GM18498 (cell line): Measurements from ENCODE around the gene ZNRD2.

Experiments
- ATAC-seq: cut with Tn5 transposase; IDR thresholded peaks from one replicate; pipeline ENCODE4 v1.9.1; 2021; ENCODE audit warnings: mild to moderate bottlenecking, moderate library complexity; ENCODE audit not compliant: unreplicated experiment

Gene ZNRD2

GRCh38 chr11:65538232-65538914 is 31.9 kb upstream of the ZNRD2 start:
- no peak for ATAC-seq

DNA sequence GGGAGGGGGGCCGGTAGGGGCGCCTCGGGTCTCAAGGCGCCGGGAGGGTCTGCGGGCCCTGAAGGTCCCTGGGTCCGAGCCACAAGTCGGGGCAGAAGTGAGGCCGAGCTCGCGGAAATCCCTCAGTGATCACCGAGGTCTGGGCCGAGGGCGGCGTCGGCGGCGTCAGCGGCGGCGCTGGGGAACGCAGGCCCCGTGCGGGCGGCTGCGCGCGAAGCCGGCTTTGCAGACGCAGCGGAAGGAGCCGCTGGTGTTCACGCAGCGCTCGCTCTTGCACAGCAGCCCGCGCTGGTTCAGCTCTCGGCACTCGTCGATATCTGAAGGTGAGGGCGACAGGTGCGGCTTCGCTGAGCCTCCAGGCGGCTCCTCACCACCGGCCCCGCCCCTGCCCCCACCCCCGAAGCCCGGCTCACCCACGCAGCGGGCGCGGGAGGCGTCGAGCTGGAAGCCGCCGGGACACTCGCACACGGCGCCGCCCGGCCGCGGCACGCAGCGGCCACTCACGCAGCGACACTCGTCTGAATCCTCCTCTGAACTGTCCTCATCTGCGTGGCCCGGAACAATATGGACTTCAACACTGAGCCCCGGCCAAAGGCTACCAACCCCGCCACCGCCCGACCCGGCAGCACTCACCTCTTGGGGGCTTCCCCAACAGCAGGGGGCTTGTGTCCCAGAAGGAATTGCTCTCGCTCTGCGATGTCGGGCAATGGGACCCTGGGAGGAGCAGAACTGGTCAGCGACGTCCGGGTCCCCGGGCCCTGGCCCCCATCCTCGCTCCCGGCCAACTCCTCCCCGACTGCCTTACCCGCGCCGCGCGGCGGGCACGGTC is 31.1 kb upstream of the ZNRD2 start:
- no peak for ATAC-seq

- ATAC-seq: peak; percentile 58
Measured at GRCh38 chr11:65539744-65540289, 30.5 kb upstream of the ZNRD2 start.

DNA sequence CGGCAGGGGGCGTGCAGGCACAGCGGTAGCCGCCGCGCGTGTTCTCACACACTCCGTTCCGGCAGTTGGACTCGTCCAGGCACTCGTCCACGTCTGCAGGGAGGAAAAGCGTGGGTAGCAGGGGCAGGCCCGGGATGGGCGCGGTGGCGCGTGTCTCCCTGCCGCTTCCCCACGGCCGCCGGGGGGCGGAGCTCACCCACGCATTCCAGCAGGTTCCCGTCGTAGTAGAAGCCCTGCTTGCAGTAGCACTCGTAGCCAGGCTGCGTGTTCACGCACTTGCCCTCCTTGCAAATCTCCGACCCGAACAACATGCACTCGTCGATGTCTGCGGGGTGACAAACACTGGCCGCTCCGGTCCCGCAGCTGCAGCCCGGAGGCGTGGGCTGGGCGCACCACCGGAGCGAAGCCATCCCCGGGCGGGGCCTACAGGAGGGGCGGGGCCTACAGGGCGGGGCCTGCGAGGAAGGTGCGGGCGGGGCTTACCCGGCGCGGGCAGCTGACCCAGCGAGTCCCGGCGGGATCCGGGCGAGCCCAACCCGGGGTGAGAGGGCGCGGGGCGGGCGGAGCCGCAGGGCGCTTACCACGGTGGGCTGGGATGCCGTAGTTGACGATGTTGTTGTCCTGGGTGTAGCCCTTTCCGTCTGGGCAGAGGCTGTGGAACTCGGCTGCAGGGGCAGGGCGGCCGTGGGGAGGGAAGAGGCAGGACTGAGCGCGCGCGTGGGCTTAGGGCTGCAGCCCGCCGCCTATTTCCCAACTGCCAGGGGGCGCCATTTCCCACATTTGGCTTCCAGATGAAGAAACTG is 29.8 kb upstream of the ZNRD2 start:
- peak; percentile 76 for ATAC-seq

- no peak for ATAC-seq
Measured at GRCh38 chr11:65541093-65541982, 28.9 kb upstream of the ZNRD2 start.

DNA sequence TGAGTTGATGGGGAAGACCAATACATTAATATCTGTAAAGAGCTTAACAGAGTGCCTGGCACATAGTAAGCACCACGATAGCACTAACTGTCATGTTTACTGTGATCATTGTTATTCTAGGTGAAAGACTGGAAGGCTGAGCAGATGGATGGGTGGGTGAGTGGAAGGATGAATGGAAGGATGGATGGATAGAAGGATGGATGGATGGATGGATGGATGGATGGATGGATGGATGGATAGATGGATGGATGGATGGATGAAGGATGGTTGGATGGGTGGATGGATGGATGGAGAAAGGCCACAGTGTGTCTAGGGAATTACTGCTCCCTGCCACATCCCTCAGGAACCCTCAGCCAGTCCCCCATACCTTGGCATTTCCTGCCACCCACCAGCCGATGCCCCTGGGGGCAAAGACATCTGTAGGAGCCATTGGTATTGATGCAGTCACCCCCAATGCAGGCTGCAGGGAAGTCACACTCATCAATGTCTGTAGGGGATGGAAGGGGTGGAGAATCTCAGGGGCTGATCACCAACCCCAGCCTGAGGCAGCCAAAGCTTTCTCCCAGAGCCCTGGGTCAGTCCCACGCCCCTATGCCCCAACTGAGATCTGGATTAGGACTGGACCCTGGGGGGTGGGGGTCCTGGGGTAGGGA is 27.4 kb upstream of the ZNRD2 start:
- ATAC-seq: no peak

DNA sequence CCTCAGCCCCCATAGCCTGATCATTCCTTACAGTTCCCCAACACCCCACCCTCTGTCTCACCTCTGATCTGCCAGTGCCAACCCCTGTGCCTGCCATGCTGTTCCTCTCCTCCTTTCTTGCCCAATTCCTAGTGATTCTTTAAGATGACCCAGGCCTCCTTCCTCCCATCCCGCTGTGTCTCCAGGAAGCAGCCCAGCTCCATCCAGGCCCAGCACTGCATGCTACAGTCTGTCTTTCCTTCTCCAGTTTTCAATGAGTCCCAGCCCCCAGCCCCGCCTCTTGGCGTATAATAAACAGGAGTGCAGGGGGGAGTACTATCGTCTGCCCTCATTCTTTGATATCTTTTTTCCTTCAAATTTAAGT is 24.4 kb upstream of the ZNRD2 start:
- no peak for ATAC-seq

- peak; percentile 79 for ATAC-seq
Measured at GRCh38 chr11:65546217-65546958, 23.9 kb upstream of the ZNRD2 start.

GRCh38 chr11:65547446-65548125 is 22.7 kb upstream of the ZNRD2 start:
- ATAC-seq: no peak

DNA sequence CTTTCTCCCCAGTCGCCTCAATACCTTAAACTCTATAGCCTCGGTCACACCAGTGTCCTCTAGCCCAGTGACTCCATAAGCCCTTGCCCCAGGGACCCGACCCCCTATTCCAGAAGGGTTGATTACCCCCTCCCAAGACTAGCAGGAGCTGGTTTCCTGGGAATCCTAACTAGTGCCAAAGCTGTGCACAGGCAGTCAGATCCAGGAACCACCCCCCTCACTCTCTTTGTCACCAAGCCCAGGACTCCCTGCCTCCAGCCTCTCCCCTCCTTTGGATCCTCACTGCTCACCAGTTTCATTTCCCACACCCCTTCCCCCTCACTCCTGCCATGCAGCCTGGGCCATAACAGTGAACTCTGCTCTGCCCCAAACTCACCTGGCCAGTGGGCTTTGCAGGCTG is 21.9 kb upstream of the ZNRD2 start:
- no peak for ATAC-seq

GRCh38 chr11:65549096-65549495 is 21.2 kb upstream of the ZNRD2 start:
- ATAC-seq: no peak

- peak; percentile 72 for ATAC-seq
Measured at GRCh38 chr11:65551572-65552387, 18.5 kb upstream of the ZNRD2 start.

DNA sequence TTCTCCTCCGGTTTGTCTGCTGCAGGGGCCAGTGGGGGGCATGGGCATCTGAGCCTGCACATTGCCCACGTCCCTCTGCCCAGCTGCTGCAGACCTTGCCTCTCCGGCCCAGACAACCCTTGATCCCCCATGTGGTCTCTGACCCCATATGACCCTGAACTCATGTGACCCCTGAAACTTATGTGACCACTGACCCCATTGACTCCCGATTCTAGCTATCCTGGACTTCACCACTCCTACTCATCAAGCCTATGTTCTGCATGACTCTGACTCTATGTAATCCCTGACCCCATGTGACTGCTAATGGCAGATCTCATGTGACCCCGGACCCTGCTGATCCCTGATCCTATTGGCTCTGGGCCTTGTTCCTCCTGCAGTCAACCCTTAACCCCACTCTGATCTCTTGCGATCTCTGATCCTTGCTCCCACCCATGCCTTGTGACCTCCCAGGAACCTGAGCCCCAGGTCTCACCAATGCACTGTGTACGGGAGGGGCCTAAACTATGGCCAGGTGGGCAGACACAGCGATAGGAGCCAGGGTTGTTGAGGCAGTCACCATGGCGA is 17.8 kb upstream of the ZNRD2 start:
- ATAC-seq: no peak

DNA sequence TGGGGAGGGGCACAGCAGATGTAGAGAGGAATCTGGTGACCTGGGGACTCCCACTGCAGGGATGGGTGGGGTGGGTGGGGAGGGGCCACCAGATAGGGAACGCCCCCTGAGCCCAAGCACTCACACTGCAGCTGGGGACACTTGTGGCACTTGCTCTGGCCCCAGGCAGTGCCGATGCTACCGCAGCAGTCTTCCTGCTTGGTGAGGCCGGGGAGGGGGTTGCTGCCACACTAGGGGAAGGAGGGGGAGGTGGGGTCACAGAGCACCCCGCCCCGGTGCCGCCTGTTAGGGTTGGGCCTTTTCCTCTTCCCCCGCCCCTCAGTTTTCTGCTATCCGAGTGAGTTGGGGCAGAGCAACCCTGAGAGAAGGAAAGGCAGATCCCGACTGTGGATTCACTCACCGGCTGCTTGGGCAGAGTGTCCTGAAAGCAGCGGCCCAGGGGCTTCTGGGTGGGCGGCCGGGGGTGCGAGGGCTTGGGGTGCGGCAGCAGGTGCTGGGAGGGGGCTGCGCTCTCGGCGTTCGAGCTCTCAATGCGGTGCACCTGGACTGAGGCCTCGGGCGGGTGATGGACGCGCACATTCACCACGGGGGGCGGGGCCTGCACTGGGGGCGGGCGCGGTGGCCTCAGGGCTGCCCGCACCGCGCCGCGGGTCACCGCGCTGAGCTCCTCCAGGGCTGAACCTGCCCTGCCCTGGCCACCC is 16.8 kb upstream of the ZNRD2 start:
- no peak for ATAC-seq

GRCh38 chr11:65554057-65554818 is 16.0 kb upstream of the ZNRD2 start:
- ATAC-seq: no peak

DNA sequence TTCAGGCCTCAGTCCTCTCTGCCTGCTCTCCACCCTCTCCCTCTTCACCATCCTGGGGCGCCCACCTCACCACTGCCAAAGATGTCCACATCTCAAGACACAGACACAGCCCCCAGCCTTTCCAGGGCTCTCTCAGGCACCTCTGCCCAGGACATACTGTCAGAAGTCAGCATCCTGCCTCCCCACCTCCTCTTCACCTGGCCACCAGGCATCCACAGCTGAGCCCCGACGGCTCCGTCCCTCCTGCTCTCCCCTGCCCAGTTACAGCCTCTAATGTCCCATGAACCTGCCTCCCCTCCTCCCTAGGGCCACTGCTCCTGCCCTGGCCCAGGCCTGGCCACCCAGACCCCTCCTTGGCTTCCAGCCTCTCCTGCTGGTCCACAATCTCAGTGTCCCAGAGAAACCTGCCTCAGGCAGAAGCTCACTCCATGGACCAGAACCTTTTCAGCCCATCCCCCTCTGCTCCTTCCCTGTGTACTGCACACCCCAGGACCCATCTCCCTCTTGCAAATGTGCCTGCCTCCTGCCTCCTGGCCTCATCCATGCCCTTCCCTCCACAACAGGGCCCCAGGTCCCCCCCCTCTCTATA is 15.3 kb upstream of the ZNRD2 start:
- no peak for ATAC-seq
